A204.1 (cell line): ENCODE results near the gene DNAH2.
"Not testable (repeated sequence)": the region's sequence is repeated elsewhere in the genome, so short reads cannot be mapped to it uniquely, and the experiment has no call there.

Experiments used
- FAIRE-seq: peaks from 2 replicates; lab custom pipeline; 2012; peaks lifted over from hg19 to GRCh38; lab: Jason Lieb, UNC

Gene DNAH2

DNA sequence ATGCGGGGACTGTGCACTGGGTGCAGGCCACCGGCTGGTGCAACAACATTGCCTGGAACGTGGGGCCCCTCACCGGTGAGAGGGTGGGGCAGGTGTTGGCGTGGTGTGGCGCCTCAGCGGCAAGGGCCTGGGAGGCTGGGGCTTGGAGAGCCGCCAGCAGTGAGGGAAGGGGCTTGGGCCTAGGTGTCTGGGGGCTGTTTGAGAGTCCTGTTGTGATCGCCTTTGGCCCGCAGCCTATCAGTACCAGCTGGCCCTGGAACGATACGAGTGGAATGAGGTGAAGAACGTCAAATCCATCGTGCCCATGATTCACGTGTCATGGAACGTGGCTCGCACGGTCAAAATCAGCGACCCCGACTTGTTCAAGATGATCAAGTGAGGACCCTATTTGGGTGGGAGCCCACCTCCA, 134.7 kb downstream of the DNAH2 start:
- FAIRE-seq, result no peak

DNA sequence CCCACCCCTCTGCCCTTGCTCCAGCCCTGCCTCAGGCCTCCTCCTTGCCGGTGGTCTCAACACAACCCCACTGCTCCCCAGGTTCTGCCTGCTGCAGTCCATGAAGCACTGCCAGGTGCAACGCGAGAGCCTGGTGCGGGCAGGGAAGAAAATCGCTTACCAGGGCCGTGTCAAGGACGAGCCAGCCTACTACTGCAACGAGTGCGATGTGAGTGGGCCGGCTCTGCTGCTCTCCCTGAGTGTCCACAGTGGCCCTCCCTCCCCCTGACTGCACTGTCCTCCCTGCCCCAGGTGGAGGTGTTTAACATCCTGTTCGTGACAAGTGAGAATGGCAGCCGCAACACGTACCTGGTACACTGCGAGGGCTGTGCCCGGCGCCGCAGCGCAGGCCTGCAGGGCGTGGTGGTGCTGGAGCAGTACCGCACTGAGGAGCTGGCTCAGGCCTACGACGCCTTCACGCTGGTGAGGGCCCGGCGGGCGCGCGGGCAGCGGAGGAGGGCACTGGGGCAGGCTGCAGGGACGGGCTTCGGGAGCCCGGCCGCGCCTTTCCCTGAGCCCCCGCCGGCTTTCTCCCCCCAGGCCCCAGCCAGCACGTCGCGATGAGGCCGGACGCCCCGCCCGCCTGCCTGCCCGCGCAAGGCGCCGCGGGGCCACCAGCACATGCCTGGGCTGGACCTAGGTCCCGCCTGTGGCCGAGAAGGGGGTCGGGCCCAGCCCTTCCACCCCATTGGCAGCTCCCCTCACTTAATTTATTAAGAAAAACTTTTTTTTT, 135.6 kb downstream of the DNAH2 start:
- no peak for FAIRE-seq

DNA sequence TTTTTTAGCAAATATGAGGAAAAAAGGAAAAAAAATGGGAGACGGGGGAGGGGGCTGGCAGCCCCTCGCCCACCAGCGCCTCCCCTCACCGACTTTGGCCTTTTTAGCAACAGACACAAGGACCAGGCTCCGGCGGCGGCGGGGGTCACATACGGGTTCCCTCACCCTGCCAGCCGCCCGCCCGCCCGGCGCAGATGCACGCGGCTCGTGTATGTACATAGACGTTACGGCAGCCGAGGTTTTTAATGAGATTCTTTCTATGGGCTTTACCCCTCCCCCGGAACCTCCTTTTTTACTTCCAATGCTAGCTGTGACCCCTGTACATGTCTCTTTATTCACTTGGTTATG, 136.1 kb downstream of the DNAH2 start:
- no peak for FAIRE-seq

DNA sequence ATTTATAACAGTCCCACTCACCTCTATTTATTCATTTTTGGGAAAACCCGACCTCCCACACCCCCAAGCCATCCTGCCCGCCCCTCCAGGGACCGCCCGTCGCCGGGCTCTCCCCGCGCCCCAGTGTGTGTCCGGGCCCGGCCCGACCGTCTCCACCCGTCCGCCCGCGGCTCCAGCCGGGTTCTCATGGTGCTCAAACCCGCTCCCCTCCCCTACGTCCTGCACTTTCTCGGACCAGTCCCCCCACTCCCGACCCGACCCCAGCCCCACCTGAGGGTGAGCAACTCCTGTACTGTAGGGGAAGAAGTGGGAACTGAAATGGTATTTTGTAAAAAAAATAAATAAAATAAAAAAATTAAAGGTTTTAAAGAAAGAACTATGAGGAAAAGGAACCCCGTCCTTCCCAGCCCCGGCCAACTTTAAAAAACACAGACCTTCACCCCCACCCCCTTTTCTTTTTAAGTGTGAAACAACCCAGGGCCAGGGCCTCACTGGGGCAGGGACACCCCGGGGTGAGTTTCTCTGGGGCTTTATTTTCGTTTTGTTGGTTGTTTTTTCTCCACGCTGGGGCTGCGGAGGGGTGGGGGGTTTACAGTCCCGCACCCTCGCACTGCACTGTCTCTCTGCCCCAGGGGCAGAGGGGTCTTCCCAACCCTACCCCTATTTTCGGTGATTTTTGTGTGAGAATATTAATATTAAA, 136.7 kb downstream of the DNAH2 start:
- FAIRE-seq, result no peak

DNA sequence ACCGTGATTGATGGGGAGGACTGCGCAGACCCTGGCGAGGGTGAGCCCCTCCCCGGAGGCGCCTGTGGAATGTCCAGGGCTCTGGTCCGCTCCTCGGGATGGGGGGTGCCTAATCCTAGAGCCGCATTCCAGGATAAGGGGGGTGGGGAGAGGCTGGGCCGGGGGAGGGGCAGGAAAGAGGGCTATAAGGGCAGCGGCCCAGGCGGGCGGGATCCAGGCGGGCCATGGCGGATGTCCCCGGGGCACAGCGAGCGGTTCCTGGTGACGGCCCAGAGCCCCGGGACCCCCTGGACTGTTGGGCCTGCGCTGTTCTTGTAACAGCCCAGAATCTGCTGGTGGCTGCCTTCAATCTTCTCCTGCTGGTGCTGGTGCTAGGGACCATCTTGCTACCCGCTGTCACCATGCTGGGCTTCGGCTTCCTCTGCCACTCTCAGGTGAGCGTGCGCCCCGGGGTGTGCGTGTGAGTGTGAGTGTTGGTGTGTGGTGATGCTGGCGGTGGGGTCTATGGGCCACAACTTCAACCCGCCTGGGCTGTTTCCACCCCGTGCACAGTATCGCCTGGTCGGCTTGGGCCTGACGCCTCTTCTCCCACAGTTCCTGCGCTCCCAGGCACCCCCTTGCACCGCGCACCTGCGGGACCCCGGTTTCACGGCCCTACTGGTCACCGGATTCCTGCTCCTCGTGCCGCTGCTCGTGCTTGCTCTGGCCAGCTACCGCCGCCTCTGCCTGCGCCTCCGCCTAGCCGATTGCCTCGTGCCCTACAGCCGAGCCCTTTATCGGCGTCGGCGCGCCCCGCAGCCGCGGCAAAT, 137.5 kb downstream of the DNAH2 start, which contains the start of gene TMEM88:
Gene TMEM88 (plus strand): TSS at position 216 of the 809 bp plus-strand sequence. CDS start 9 bp downstream, at position 225.
- FAIRE-seq, result no peak

- no peak for FAIRE-seq
Observed at GRCh38 chr17:7855660-7856010, 138.1 kb downstream of the DNAH2 start.

GRCh38 chr17:7856011-7856810, 138.7 kb downstream of the DNAH2 start:
- no peak for FAIRE-seq

DNA sequence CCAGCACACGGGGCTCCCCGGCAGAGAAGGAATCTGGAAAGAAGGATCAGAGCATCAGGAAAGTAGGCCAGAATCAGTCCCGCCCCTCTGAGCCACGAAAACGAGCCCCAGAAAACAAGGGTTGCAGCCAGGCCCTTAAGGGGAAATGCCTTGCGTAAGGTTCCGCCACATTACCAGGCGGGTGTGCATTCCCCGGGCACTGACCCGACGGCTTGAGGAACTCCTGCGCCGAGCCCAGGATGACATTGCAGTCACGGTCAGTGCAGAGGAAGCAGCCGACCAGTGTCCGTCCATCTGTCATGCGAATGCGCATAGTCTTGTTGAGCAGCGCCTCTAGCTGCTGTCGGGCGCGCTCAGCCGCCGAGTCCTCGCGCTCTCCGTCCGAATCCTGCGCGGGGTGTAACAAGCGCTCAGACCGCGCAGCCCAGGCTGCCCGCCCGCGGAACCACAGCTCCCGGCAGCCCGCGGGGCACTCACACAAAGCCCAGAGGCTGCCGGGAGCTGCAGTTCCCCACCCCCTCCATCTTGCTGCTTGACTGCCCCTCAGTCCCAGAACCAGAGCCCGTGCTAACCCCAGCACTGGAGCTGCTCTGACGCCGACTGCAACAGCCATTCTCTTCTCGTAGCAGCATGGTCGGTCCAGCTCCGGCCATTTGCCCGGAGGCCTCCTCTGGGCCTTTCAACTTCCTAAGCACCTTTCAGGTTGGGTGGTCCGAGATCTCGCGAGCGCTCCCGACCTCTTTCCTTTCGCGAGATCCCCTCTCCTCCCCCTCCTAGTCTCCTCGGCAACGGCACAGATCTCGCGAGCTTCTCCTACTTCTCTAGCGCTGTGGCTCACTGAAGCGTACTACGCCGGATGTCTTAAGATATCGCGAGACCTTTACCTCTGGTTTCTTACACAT, 139.5 kb downstream of the DNAH2 start, which contains the start of gene NAA38:
Gene NAA38 (minus strand): TSS at position 749 of the 902 bp plus-strand sequence. CDS start 96 bp downstream, at position 653.
- FAIRE-seq, result peak; percentile 98

GRCh38 chr17:7857713-7858521, 140.4 kb downstream of the DNAH2 start, which contains the start of gene CYB5D1:
Gene CYB5D1, plus strand, starts transcription at chr17:7858003. Its CDS starts 132 bp downstream, at chr17:7858135.
- no peak for FAIRE-seq

- no peak for FAIRE-seq
Observed at GRCh38 chr17:7858522-7858810, 140.9 kb downstream of the DNAH2 start.

DNA sequence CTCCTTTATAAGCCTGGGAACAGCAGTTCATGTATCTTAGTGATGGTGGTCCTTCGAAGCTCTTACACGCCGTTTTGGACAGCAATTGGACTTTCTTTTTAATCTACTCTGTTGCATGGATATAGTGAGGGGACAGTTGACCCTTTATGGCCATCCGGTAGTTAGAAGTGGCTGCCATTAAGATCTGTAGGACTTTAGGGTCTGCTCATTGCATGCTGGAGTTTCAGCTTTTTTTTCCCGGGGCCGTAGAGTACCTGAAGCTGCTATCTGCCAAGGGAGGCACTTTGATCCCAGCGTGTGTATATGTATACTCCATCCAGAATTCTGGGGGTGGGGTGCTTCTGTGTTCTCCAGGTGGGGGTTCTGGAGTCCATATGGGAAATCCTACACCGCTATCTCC, 141.5 kb downstream of the DNAH2 start:
- no peak for FAIRE-seq

GRCh38 chr17:7862692-7863437, 145.3 kb downstream of the DNAH2 start:
- peak; percentile 23 for FAIRE-seq

GRCh38 chr17:7864384-7864783, 146.8 kb downstream of the DNAH2 start:
- FAIRE-seq, result not testable (repeated sequence)

- no peak for FAIRE-seq
Observed at GRCh38 chr17:7864995-7865650, 147.6 kb downstream of the DNAH2 start.

DNA sequence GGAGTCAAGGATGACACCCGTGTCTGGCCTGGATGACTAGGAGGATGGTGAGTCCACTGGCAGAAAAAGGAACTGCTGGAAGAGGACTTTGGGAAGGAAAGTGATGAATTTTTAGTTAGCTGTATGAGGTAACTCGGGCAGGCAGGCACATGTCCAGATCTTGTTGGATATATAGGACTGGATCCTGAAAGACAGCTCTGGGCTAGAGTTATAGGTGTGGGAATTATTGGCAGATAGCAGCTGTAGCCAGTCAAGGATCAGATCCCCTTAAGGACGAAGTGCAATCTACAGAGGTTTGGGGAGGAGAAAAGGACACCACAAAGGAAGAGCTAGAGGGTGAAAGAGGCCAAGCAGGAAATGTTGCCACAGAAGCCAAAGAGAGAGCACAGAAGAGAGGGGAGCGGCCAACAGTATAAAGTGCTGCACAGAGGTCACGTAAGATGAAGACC, 150.4 kb downstream of the DNAH2 start:
- FAIRE-seq, result no peak

GRCh38 chr17:7873051-7873450, 155.5 kb downstream of the DNAH2 start:
- FAIRE-seq, result no peak

- no peak for FAIRE-seq
Observed at GRCh38 chr17:7875804-7876370, 158.3 kb downstream of the DNAH2 start.

- FAIRE-seq, result no peak
Observed at GRCh38 chr17:7878234-7878633, 160.7 kb downstream of the DNAH2 start.
